Astrocyte (in vitro differentiated cells and primary cell): Measurements from ENCODE around the gene CDK5RAP2. TPM values are rescaled to one million over a fixed set of nuclear protein-coding genes. Genes with fewer than 3 reads are reported as not detected.

Experiments used
- DNase-seq: peaks from one replicate; pipeline ENCODE4 v3.0.0-alpha.2; 2010; ENCODE audit warnings: low read depth
- FAIRE-seq: peaks from 2 replicates; lab custom pipeline; 2011; peaks lifted over from hg19 to GRCh38; lab: Jason Lieb, UNC
- H2AFZ ChIP-seq: 2 replicates; pipeline ENCODE4 v1.6.0; 2012; ENCODE audit warnings: low read depth, low read length, inconsistent platforms
- H3K27ac ChIP-seq: 2 replicates; pipeline ENCODE4 v1.5.1; 2011; ENCODE audit warnings: low read depth, low read length, inconsistent platforms
- H3K27me3 ChIP-seq: 2 replicates; pipeline ENCODE4 v1.6.0; 2011; ENCODE audit warnings: low read length, inconsistent platforms; ENCODE audit not compliant: insufficient read depth
- H3K36me3 ChIP-seq: 2 replicates; pipeline ENCODE4 v1.5.1; 2011; ENCODE audit warnings: low read length, inconsistent platforms; ENCODE audit not compliant: insufficient read depth
- H3K4me1 ChIP-seq: 2 replicates; pipeline ENCODE4 v1.5.1; 2011; ENCODE audit warnings: low read length, inconsistent platforms; ENCODE audit not compliant: insufficient read depth
- H3K4me2 ChIP-seq: 2 replicates; pipeline ENCODE4 v1.6.0; 2012; ENCODE audit warnings: low read length, inconsistent platforms
- H3K4me3 ChIP-seq: 2 replicates; pipeline ENCODE4 v1.5.1; 2011; ENCODE audit warnings: low read depth, mild to moderate bottlenecking, low read length, inconsistent platforms; ENCODE audit not compliant: insufficient read depth
- H3K79me2 ChIP-seq: 2 replicates; pipeline ENCODE4 v1.6.0; 2012; ENCODE audit warnings: mild to moderate bottlenecking, low read length, inconsistent platforms; ENCODE audit not compliant: insufficient read depth
- H3K9ac ChIP-seq: 2 replicates; pipeline ENCODE4 v1.6.0; 2012; ENCODE audit warnings: mild to moderate bottlenecking, low read length, inconsistent platforms
- H3K9me3 ChIP-seq: 2 replicates; pipeline ENCODE4 v1.5.1; 2012; ENCODE audit warnings: low read depth, mild to moderate bottlenecking, low read length, inconsistent platforms; ENCODE audit not compliant: insufficient read depth
- H4K20me1 ChIP-seq: 2 replicates; pipeline ENCODE4 v1.6.0; 2012; ENCODE audit warnings: low read length, inconsistent platforms; ENCODE audit not compliant: insufficient read depth
- H3K27ac Mint-ChIP-seq: one replicate; pipeline ENCODE4 v1.8.0; 2021; ENCODE audit warnings: mild to moderate bottlenecking, mixed read lengths; ENCODE audit not compliant: unreplicated experiment
- H3K27me3 Mint-ChIP-seq: one replicate; pipeline ENCODE4 v1.8.0; 2021; ENCODE audit warnings: low read depth, mixed read lengths; ENCODE audit not compliant: unreplicated experiment
- H3K36me3 Mint-ChIP-seq: one replicate; pipeline ENCODE4 v1.8.0; 2021; ENCODE audit warnings: low read depth, mixed read lengths; ENCODE audit not compliant: unreplicated experiment
- H3K4me1 Mint-ChIP-seq: one replicate; pipeline ENCODE4 v1.8.0; 2021; ENCODE audit warnings: low read depth, mixed read lengths; ENCODE audit not compliant: unreplicated experiment
- H3K4me3 Mint-ChIP-seq: one replicate; pipeline ENCODE4 v1.8.0; 2021; ENCODE audit warnings: mild to moderate bottlenecking, moderate library complexity, mixed read lengths; ENCODE audit not compliant: unreplicated experiment
- H3K9me3 Mint-ChIP-seq: one replicate; pipeline ENCODE4 v1.8.0; 2021; ENCODE audit warnings: mild to moderate bottlenecking, mixed read lengths; ENCODE audit not compliant: unreplicated experiment
- EZH2 ChIP-seq: IDR thresholded peaks from 2 replicates; pipeline ENCODE4 v1.6.1; 2012; ENCODE audit warnings: mild to moderate bottlenecking, low read length, inconsistent platforms; ENCODE audit not compliant: insufficient read depth
- total RNA-seq: library from RNA; stranded (reverse); gene quantifications from 2 replicates; pipeline ENCODE4 v1.2.1, GENCODE V29; 2021
- TF ChIP-seq, protein P1 (sequence below): IDR thresholded peaks from 2 replicates; pipeline ENCODE4 v1.5.1; 2011; ENCODE audit warnings: low read depth, mild to moderate bottlenecking, inconsistent platforms, low read length, moderate library complexity; ENCODE audit not compliant: insufficient read depth

The CDK5RAP2 gene
- total RNA-seq, 1 donor from 2014 or later = 36.3 TPM

GRCh38 chr9:120616966-120617935, 37.3 kb upstream of the CDK5RAP2 start:
- H3K27ac Mint-ChIP-seq = peak overlapping the region; percentile 83
- H3K27ac ChIP-seq = no peak overlapping the region
- FAIRE-seq = no peak

DNA sequence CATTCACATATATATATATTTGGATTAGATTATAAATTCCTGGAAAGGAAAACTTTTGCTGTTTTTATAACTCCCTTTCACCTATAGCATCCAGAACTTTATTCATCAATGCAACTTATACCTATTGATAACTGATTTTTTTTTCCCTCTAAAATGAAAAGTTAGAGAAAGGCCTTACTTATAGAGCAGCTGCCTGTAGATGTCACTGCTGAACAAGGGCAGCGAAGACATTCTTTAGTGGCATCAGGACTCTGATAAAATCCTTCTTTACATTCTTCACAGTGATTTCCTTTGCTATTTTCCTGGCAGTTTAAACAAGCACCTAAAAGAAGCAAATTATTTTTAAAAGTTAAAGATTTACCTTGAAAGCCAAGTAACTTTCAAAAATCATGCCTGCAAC, 32.3 kb upstream of the CDK5RAP2 start:
- Histone ChIP-seq H3K27ac (no peak overlapping the region), H3K4me1 (peaks cover 10% of the 10 kb centered on the region), H3K27me3 (no peaks in the 10 kb centered on the region), H2AFZ (no peak overlapping the region), H4K20me1 (no peaks in the 10 kb centered on the region), H3K9ac (no peak overlapping the region), H3K36me3 (no peaks in the 10 kb centered on the region), H3K79me2 (no peaks in the 10 kb centered on the region), H3K4me2 (no peak overlapping the region), H3K4me3 (no peak overlapping the region), H3K9me3 (no peaks in the 10 kb centered on the region)
- Mint-ChIP-seq H3K9me3 (no peaks in the 10 kb centered on the region), H3K36me3 (no peaks in the 10 kb centered on the region), H3K27ac (no peak overlapping the region), H3K4me3 (no peak overlapping the region), H3K4me1 (peaks cover 21% of the 10 kb centered on the region), H3K27me3 (no peaks in the 10 kb centered on the region)
- DNase-seq (no peak), FAIRE-seq (no peak)
- TF ChIP-seq, protein P1, sequence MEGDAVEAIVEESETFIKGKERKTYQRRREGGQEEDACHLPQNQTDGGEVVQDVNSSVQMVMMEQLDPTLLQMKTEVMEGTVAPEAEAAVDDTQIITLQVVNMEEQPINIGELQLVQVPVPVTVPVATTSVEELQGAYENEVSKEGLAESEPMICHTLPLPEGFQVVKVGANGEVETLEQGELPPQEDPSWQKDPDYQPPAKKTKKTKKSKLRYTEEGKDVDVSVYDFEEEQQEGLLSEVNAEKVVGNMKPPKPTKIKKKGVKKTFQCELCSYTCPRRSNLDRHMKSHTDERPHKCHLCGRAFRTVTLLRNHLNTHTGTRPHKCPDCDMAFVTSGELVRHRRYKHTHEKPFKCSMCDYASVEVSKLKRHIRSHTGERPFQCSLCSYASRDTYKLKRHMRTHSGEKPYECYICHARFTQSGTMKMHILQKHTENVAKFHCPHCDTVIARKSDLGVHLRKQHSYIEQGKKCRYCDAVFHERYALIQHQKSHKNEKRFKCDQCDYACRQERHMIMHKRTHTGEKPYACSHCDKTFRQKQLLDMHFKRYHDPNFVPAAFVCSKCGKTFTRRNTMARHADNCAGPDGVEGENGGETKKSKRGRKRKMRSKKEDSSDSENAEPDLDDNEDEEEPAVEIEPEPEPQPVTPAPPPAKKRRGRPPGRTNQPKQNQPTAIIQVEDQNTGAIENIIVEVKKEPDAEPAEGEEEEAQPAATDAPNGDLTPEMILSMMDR = peak; percentile 26
- TF ChIP-seq EZH2 = no peak

More at GRCh38 chr9:120616966-120617935, 37.3 kb upstream of the CDK5RAP2 start:
- Histone ChIP-seq H3K4me1 (peaks cover 10% of the 10 kb centered on the region), H3K27me3 (no peaks in the 10 kb centered on the region), H4K20me1 (no peaks in the 10 kb centered on the region), H3K9ac (no peak overlapping the region), H3K4me3 (no peak overlapping the region), H3K79me2 (no peaks in the 10 kb centered on the region), H3K36me3 (no peaks in the 10 kb centered on the region), H2AFZ (peak overlapping the region; percentile 3), H3K4me2 (peak overlapping the region; percentile 21), H3K9me3 (no peaks in the 10 kb centered on the region)
- Mint-ChIP-seq H3K36me3 (no peaks in the 10 kb centered on the region), H3K27me3 (no peaks in the 10 kb centered on the region), H3K4me3 (peak overlapping the region; percentile 17), H3K9me3 (no peaks in the 10 kb centered on the region), H3K4me1 (peaks cover 15% of the 10 kb centered on the region)
- peak; percentile 30 for DNase-seq
- no peak for TF ChIP-seq EZH2
- TF ChIP-seq, protein P1 = no peak

DNA sequence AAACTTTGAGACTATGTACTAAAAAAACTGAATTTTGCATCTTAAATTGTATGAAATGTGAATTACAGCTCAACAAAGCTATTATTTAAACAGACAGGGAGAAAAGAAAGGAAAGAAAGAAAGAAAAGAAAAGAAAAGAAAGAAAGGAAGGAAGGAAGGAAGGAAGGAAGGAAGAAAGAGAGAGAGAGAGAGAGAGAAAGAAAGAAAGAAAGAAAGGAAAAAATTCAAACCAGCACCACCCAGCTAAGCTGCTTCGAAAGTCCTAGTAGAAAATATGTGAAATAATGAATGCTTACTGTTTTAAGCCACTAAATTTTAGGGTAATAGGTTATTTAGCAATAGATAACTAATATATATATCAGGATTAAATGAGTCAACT, 31.7 kb upstream of the CDK5RAP2 start:
- Mint-ChIP-seq H3K9me3 (no peaks in the 10 kb centered on the region), H3K27me3 (no peaks in the 10 kb centered on the region), H3K4me1 (peaks cover 18% of the 10 kb centered on the region), H3K4me3 (no peak overlapping the region), H3K36me3 (no peaks in the 10 kb centered on the region), H3K27ac (peak overlapping the region; percentile 69)
- Histone ChIP-seq H3K9me3 (no peaks in the 10 kb centered on the region), H3K9ac (no peak overlapping the region), H3K4me2 (no peak overlapping the region), H3K27ac (no peak overlapping the region), H4K20me1 (no peaks in the 10 kb centered on the region), H3K27me3 (no peaks in the 10 kb centered on the region), H2AFZ (no peak overlapping the region), H3K4me1 (peaks cover 8% of the 10 kb centered on the region), H3K36me3 (no peaks in the 10 kb centered on the region), H3K4me3 (no peak overlapping the region), H3K79me2 (no peaks in the 10 kb centered on the region)
- TF ChIP-seq EZH2 = no peak
- TF ChIP-seq, protein P1 = no peak
- FAIRE-seq = no peak
- DNase-seq = no peak
